PC-3 (cell line): Measurements from ENCODE around the gene ASB18.

Source experiments
- EZH2phosphoT487 ChIP-seq: fragments of 300-600 bp; sonication (generic); IDR thresholded peaks from 2 replicates; pipeline ENCODE4 v1.6.1; 2018; ENCODE audit warnings: mild to moderate bottlenecking, antibody characterized with exemption, low read length, borderline replicate concordance
- TF ChIP-seq, protein P1 (sequence below): fragments of 300-600 bp; sonication (generic); conservative IDR thresholded peaks from 2 replicates; pipeline ENCODE4 v1.5.1; 2017; ENCODE audit warnings: antibody characterized with exemption, low read depth, mild to moderate bottlenecking, low read length

DNA sequence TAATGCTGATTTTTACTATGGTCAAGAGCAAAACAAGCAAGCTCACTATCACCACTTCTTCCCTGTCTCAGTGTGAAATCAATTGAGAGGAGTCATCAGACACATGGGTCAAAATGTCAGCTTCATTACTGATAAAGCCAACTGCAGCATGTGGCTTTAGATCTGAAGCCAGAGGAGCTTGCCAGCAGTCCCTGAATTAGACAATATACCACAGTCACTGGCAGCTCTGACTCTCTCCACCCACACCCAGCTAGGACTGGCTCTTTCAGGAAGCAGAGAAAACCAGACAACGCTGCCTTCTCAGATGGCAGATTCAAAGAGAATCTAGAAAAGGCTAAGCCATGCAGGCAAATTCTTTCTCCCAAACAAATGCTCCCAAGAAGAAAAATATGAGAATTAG is 20.0 kb upstream of the ASB18 start:
- TF ChIP-seq, protein P1, sequence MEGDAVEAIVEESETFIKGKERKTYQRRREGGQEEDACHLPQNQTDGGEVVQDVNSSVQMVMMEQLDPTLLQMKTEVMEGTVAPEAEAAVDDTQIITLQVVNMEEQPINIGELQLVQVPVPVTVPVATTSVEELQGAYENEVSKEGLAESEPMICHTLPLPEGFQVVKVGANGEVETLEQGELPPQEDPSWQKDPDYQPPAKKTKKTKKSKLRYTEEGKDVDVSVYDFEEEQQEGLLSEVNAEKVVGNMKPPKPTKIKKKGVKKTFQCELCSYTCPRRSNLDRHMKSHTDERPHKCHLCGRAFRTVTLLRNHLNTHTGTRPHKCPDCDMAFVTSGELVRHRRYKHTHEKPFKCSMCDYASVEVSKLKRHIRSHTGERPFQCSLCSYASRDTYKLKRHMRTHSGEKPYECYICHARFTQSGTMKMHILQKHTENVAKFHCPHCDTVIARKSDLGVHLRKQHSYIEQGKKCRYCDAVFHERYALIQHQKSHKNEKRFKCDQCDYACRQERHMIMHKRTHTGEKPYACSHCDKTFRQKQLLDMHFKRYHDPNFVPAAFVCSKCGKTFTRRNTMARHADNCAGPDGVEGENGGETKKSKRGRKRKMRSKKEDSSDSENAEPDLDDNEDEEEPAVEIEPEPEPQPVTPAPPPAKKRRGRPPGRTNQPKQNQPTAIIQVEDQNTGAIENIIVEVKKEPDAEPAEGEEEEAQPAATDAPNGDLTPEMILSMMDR, result no peak
- TF ChIP-seq EZH2phosphoT487, result no peak
